GM23248 (cell line): ENCODE results near the gene PSMG3. TPM values are rescaled to one million over a fixed set of nuclear protein-coding genes. Genes with fewer than 3 reads are reported as not detected.

Experiments used
- DNase-seq: peaks from one replicate; pipeline ENCODE4 v3.0.0-alpha.2; 2015
- H2AFZ ChIP-seq: fragments of 200-600 bp; sonication (generic); 2 replicates; pipeline ENCODE4 v1.6.1; 2016; ENCODE audit warnings: antibody characterized with exemption
- H3F3A ChIP-seq: fragments of 200-600 bp; sonication (generic); 2 replicates; pipeline ENCODE4 v1.6.1; 2016; ENCODE audit warnings: mild to moderate bottlenecking, antibody characterized with exemption, mixed run types; ENCODE audit not compliant: insufficient read depth
- H3K27ac ChIP-seq: fragments of 200-600 bp; sonication (generic); 2 replicates; pipeline ENCODE4 v1.5.1; 2016; ENCODE audit warnings: mild to moderate bottlenecking
- H3K27me3 ChIP-seq: fragments of 200-600 bp; sonication (generic); replicated peaks from 2 replicates; pipeline ENCODE4 v1.6.1; 2016; ENCODE audit warnings: mild to moderate bottlenecking; ENCODE audit not compliant: insufficient read depth
- H3K36me3 ChIP-seq: fragments of 200-600 bp; sonication (generic); 2 replicates; pipeline ENCODE4 v1.6.1; 2016; ENCODE audit warnings: low read depth, mild to moderate bottlenecking
- H3K4me1 ChIP-seq: fragments of 200-600 bp; sonication (generic); 2 replicates; pipeline ENCODE4 v1.6.1; 2016; ENCODE audit warnings: mild to moderate bottlenecking; ENCODE audit not compliant: insufficient read depth
- H3K4me2 ChIP-seq: fragments of 200-600 bp; sonication (generic); one replicate; pipeline ENCODE4 v1.6.1; 2016; ENCODE audit warnings: mild to moderate bottlenecking; ENCODE audit not compliant: unreplicated experiment
- H3K4me3 ChIP-seq: fragments of 200-600 bp; sonication (generic); 2 replicates; pipeline ENCODE4 v1.5.1; 2016; ENCODE audit warnings: mild to moderate bottlenecking
- H3K79me2 ChIP-seq: fragments of 200-600 bp; sonication (generic); 2 replicates; pipeline ENCODE4 v1.6.1; 2016; ENCODE audit warnings: mild to moderate bottlenecking; ENCODE audit not compliant: insufficient read depth
- H3K9ac ChIP-seq: fragments of 200-600 bp; sonication (generic); 2 replicates; pipeline ENCODE4 v1.6.1; 2016; ENCODE audit warnings: mild to moderate bottlenecking
- H3K9me2 ChIP-seq: fragments of 200-600 bp; sonication (generic); 2 replicates; pipeline ENCODE4 v1.6.1; 2016; ENCODE audit warnings: mixed run types, mild to moderate bottlenecking, moderate library complexity; ENCODE audit not compliant: insufficient read depth
- H3K9me3 ChIP-seq: fragments of 200-600 bp; sonication (generic); one replicate; pipeline ENCODE4 v1.6.1; 2017; ENCODE audit warnings: low read depth
- H4K20me1 ChIP-seq: fragments of 200-600 bp; sonication (generic); 2 replicates; pipeline ENCODE4 v1.6.0; 2016; ENCODE audit not compliant: insufficient read depth
- EZH2 ChIP-seq: fragments of 200-600 bp; sonication (generic); IDR thresholded peaks from 2 replicates; pipeline ENCODE4 v1.6.1; 2018; ENCODE audit warnings: antibody characterized with exemption, mild to moderate bottlenecking; ENCODE audit not compliant: insufficient read depth, poor library complexity, severe bottlenecking
- EZH2phosphoT487 ChIP-seq: fragments of 200-600 bp; sonication (generic); IDR thresholded peaks from 2 replicates; pipeline ENCODE4 v1.6.1; 2018; ENCODE audit warnings: antibody characterized with exemption, moderate library complexity, mild to moderate bottlenecking, low read depth; ENCODE audit not compliant: insufficient read depth
- WGBS, 2 experiments: methylation state at CpG; one replicate each; pipeline ENCODE4 v1.1.6; 2015 to 2017; ENCODE audit warnings: low lambda C conversion rate in 2 of 2, low coverage in 1 of 2; ENCODE audit errors: missing lambda C conversion rate in 2 of 2; 5-methylcytosine and 5-hydroxymethylcytosine counted together
- in situ Hi-C: fragments of 300-500 bp; cut with MboI; formaldehyde crosslinking; loops from 2 replicates; pipeline ENCODE4 v1.15.0; 2020
- polyA plus RNA-seq: library from polyadenylated mRNA; unstranded; fragments of >200 nt; fragmentation: Nextera tagmentation; extraction: Ambion mirVana; gene quantifications from 2 replicates; pipeline ENCODE4 v1.2.1, GENCODE V29; 2016
- total RNA-seq: library from RNA; depleted of rRNA; stranded (reverse); fragments of >200 nt; shearing (Covaris generic); gene quantifications from 2 replicates; pipeline ENCODE4 v1.2.3, GENCODE V29; 2014

PSMG3 gene
- total and polyA plus RNA-seq, 2 experiments from 2014 or later: 28.3 to 58.1 TPM

DNA sequence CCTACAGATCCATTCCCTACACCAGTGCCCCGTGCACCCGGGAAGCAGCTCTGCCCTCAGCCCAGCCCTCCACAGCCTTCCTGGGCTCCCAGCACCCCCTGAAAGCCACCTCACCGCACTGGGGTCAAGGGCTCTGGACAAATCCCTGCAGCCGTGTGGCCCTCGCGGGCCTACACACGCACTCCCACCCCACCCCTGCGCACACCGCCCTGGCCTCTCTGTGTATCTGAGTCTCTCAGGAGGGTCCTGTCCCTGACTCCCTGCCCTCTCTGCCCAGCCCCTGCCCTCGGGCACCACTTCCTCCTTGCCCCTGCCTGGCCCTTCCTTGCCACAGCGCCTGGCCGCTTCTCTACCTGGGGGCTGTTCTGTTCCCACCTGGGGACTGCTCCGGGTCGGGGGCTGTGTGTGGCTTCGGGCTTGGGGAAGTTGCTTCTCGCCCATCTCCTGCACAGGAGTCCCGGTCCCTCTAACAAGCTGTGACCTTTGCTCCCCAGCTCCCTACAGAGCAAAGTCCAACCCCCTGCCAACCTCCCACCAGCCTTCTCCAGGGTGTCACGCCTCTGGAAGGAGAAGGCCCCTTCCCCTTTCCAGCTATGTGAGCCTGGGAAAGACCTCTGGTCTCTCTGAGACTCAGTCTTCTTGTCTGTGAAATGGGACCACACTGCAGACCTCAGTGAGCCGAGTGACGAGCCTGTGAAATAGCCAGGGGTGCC lies 15.3 kb downstream of the PSMG3 start:
- in situ Hi-C loops: no loop called here
- Histone ChIP-seq H3K36me3 (no peaks in the 10 kb centered on the region), H3F3A (no peaks in the 10 kb centered on the region), H3K27me3 (no peaks in the 10 kb centered on the region), H3K4me1 (peaks cover 11% of the 10 kb centered on the region), H3K4me3 (no peak overlapping the region), H3K9me3 (no peaks in the 10 kb centered on the region), H3K9ac (no peak overlapping the region), H3K79me2 (no peaks in the 10 kb centered on the region), H2AFZ (no peak overlapping the region), H3K9me2 (no peaks in the 10 kb centered on the region), H4K20me1 (no peaks in the 10 kb centered on the region), H3K4me2 (no peak overlapping the region), H3K27ac (no peak overlapping the region)
- DNase-seq: no peak
- WGBS, 2 experiments: 79 to 86% methylated on average over 17 to 20 of the region's 20 CpGs
- TF ChIP-seq EZH2phosphoT487 (no peak), EZH2 (no peak)

DNA sequence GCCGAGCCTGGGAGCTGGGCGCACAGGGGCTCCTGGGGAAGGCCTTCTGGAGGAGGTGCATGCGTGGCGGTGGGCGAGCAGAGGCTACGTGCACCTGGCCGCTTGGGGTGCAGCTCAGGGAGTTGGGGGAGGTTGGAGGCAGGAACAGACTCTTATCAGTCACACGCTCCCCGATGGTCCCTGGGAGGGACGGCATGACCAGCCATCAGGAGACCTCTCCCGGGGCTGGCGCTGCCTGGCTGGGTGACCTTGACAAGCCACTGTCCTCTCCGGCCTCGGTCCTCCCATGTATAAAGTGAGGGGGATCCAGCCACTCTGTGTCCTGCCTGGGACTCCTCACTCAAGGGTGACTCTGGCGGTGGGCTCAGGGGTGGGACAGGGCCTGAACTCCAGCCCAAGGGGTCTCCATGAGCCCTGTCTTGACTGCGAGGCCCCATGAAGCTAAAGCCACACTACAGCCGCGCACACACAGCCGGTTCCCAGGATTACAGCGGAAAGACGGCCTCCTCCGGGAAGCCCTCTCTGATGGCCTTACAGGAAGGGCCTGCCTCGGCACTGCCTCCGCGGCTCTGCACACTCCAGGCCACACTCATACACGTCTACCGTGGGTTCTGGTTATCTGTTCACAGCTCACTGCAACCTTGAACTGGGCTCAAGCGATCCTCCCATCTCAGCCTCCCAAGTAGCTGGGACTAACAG lies 16.2 kb downstream of the PSMG3 start:
- no peaks in the 10 kb centered on the region for H3K9me2 ChIP-seq
- peaks cover 11% of the 10 kb centered on the region for H3K4me1 ChIP-seq
- in situ Hi-C loops: no loop called here
- H3K9ac ChIP-seq: no peak overlapping the region
- 91 to 93% methylated on average over 28 of the region's 28 CpGs for WGBS, 2 experiments
- no peak overlapping the region for H3K27ac ChIP-seq
- H3K4me3 ChIP-seq: no peak overlapping the region
- H3K79me2 ChIP-seq: no peaks in the 10 kb centered on the region
- H3K9me3 ChIP-seq: no peaks in the 10 kb centered on the region
- no peaks in the 10 kb centered on the region for H4K20me1 ChIP-seq
- DNase-seq: no peak
- H2AFZ ChIP-seq: no peak overlapping the region
- no peaks in the 10 kb centered on the region for H3F3A ChIP-seq
- TF ChIP-seq EZH2: no peak
- no peak for TF ChIP-seq EZH2phosphoT487
- H3K27me3 ChIP-seq: no peaks in the 10 kb centered on the region
- no peaks in the 10 kb centered on the region for H3K36me3 ChIP-seq
- no peak overlapping the region for H3K4me2 ChIP-seq

DNA sequence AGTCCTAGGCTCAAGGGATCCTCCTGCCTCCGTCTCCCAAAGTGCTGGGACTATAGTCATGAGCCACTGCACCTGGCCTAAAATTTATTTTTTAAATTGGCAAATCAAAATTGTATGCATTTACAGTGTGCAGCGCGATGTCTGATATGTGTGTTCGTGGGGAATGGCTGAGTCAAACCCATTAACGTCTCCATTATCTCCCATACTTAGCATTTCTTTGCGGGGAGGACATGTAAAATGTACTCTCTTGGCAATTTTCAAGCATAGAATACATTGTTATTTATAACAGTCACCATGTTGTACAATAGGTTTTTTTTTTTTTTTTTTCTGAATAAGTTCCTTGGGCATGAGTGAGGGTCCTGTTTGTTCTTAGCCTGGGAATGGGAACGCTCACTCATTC lies 17.6 kb downstream of the PSMG3 start:
- Histone ChIP-seq H3K4me3 (no peak overlapping the region), H3K9ac (no peak overlapping the region), H3K9me2 (no peaks in the 10 kb centered on the region), H3K9me3 (no peaks in the 10 kb centered on the region), H3K27ac (no peak overlapping the region), H3F3A (no peaks in the 10 kb centered on the region), H3K36me3 (no peaks in the 10 kb centered on the region), H2AFZ (no peak overlapping the region), H3K4me2 (no peak overlapping the region), H3K27me3 (no peaks in the 10 kb centered on the region), H4K20me1 (no peaks in the 10 kb centered on the region), H3K4me1 (peaks cover 11% of the 10 kb centered on the region), H3K79me2 (no peaks in the 10 kb centered on the region)
- no peak for DNase-seq
- 86 to 89% methylated on average over 7 of the region's 7 CpGs for WGBS, 2 experiments
- no peak for TF ChIP-seq EZH2phosphoT487
- TF ChIP-seq EZH2: no peak
- in situ Hi-C loops: no loop called here

DNA sequence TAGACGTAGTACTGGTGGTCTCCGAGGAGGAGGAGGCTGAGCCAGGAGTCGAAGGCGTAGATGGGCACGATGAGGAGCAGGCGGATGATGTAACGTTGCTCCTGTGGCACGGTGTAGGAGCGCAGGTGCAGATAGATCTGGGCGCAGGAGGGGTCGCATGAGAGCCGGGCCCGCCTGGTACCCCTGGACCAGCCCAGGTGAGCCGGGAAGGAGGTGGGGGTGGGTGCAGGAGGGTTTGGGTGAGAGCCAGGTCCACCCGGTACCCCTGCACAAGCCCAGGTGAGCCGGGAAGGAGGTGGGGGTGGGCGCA lies 19.0 kb downstream of the PSMG3 start:
- H2AFZ ChIP-seq: no peak overlapping the region
- H3K9ac ChIP-seq: no peak overlapping the region
- DNase-seq: no peak
- TF ChIP-seq EZH2 (no peak), EZH2phosphoT487 (no peak)
- H3K9me2 ChIP-seq: no peaks in the 10 kb centered on the region
- no peaks in the 10 kb centered on the region for H3K79me2 ChIP-seq
- no peak overlapping the region for H3K4me2 ChIP-seq
- no peaks in the 10 kb centered on the region for H3F3A ChIP-seq
- H3K9me3 ChIP-seq: no peaks in the 10 kb centered on the region
- in situ Hi-C loops: no loop called here
- no peak overlapping the region for H3K4me3 ChIP-seq
- H4K20me1 ChIP-seq: no peaks in the 10 kb centered on the region
- H3K4me1 ChIP-seq: peaks cover 9% of the 10 kb centered on the region
- H3K27ac ChIP-seq: no peak overlapping the region
- no peaks in the 10 kb centered on the region for H3K27me3 ChIP-seq
- WGBS, 2 experiments: 96 to 100% methylated on average over 11 to 17 of the region's 17 CpGs
- no peaks in the 10 kb centered on the region for H3K36me3 ChIP-seq
